Esophagus squamous epithelium (tissue), 4 donors: ENCODE measurements around the gene ARHGEF28.

ENCODE experiments used
- POLR2A ChIP-seq, 4 donors: fragments of 450-650 bp; IDR thresholded peaks; one replicate each; pipeline ENCODE4 v1.6.1; 2017; ENCODE audit warnings: antibody characterized with exemption in 4 of 4, mild to moderate bottlenecking in 4 of 4, moderate library complexity in 3 of 4
- TF ChIP-seq, protein P1 (sequence below), 6 experiments: fragments of 450-650 bp in 4 of 6; fragments of 200-600 bp in 2 of 6; sonication (generic) in 2 of 6; IDR thresholded peaks; one replicate each; pipeline ENCODE4 v1.5.1; 2016 to 2019; ENCODE audit warnings: antibody characterized with exemption in 6 of 6, mild to moderate bottlenecking in 4 of 6, moderate library complexity in 4 of 6

DNA sequence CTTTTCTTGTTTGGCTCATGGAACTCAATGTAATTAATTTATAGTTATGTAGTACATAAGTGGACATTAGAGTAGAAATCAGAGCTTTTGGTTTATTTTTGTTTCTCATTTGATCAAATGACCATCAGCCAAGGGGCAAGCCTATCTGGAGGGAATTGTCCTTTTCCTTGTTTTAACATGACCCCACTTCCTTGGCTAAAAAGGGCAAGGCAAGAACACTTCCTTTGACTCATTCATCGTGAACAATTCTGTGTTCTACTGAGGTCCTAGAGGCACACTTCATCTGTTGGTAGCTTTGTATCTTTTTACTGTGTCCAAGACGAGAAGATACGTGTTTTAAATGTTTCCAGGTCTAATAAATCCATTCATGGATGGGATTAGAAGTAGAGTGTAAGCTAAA, 148.9 kb downstream of the ARHGEF28 start:
- TF ChIP-seq, protein P1, sequence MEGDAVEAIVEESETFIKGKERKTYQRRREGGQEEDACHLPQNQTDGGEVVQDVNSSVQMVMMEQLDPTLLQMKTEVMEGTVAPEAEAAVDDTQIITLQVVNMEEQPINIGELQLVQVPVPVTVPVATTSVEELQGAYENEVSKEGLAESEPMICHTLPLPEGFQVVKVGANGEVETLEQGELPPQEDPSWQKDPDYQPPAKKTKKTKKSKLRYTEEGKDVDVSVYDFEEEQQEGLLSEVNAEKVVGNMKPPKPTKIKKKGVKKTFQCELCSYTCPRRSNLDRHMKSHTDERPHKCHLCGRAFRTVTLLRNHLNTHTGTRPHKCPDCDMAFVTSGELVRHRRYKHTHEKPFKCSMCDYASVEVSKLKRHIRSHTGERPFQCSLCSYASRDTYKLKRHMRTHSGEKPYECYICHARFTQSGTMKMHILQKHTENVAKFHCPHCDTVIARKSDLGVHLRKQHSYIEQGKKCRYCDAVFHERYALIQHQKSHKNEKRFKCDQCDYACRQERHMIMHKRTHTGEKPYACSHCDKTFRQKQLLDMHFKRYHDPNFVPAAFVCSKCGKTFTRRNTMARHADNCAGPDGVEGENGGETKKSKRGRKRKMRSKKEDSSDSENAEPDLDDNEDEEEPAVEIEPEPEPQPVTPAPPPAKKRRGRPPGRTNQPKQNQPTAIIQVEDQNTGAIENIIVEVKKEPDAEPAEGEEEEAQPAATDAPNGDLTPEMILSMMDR (IDR thresholded peaks at IDR 0.05) = no peak
- no peak for TF ChIP-seq POLR2A (IDR thresholded peaks at IDR 0.05)
